ENCODE measurements around the gene SYNE2.

The SYNE2 gene

GRCh38 chr14:64235652-64236640 lies 383.1 kb downstream of the SYNE2 start:
- in situ Hi-C loops (cut with MboI; ENCODE audit: low sequenced_read_pairs), result no loop called here

GRCh38 chr14:64238049-64238448 lies 385.2 kb downstream of the SYNE2 start:
- in situ Hi-C loops (cut with MboI; ENCODE audit: low sequenced_read_pairs), result no loop called here

GRCh38 chr14:64238631-64239030 lies 385.8 kb downstream of the SYNE2 start:
- in situ Hi-C loops (cut with MboI; ENCODE audit: low sequenced_read_pairs), result no loop called here

- in situ Hi-C loops (cut with MboI; ENCODE audit: low sequenced_read_pairs), result no loop called here
Observed at GRCh38 chr14:64244279-64244678, 391.5 kb downstream of the SYNE2 start.

GRCh38 chr14:64245491-64245890 lies 392.7 kb downstream of the SYNE2 start:
- in situ Hi-C loops (cut with MboI; ENCODE audit: low sequenced_read_pairs), result no loop called here

GRCh38 chr14:64246688-64247087 lies 393.9 kb downstream of the SYNE2 start:
- in situ Hi-C loops (cut with MboI; ENCODE audit: low sequenced_read_pairs), result no loop called here

GRCh38 chr14:64247195-64247594 lies 394.4 kb downstream of the SYNE2 start:
- in situ Hi-C loops (cut with MboI; ENCODE audit: low sequenced_read_pairs), result no loop called here

GRCh38 chr14:64248689-64249088 lies 395.9 kb downstream of the SYNE2 start:
- in situ Hi-C loops (cut with MboI; ENCODE audit: low sequenced_read_pairs), result no loop called here

- in situ Hi-C loops (cut with MboI; ENCODE audit: low sequenced_read_pairs), result no loop called here
Observed at GRCh38 chr14:64249363-64249762, 396.6 kb downstream of the SYNE2 start.

- in situ Hi-C loops (cut with MboI; ENCODE audit: low sequenced_read_pairs), result no loop called here
Observed at GRCh38 chr14:64253672-64254071, 400.9 kb downstream of the SYNE2 start.

- in situ Hi-C loops (cut with MboI; ENCODE audit: low sequenced_read_pairs), result no loop called here
Observed at GRCh38 chr14:64255756-64256155, 403.0 kb downstream of the SYNE2 start.

- in situ Hi-C loops (cut with MboI; ENCODE audit: low sequenced_read_pairs), result no loop called here
Observed at GRCh38 chr14:64260418-64260817, 407.6 kb downstream of the SYNE2 start.

- in situ Hi-C loops (cut with MboI; ENCODE audit: low sequenced_read_pairs), result no loop called here
Observed at GRCh38 chr14:64265222-64265621, 412.4 kb downstream of the SYNE2 start.

- in situ Hi-C loops (cut with MboI; ENCODE audit: low sequenced_read_pairs), result no loop called here
Observed at GRCh38 chr14:64266239-64266638, 413.4 kb downstream of the SYNE2 start.

- in situ Hi-C loops (cut with MboI; ENCODE audit: low sequenced_read_pairs), result no loop called here
Observed at GRCh38 chr14:64272019-64272418, 419.2 kb downstream of the SYNE2 start.
